Measurements from ENCODE around the gene ZNF605.

GRCh38 chr12:132948146-132949066 is 7.7 kb downstream of the ZNF605 start:
- TF ChIP-seq, protein P1, sequence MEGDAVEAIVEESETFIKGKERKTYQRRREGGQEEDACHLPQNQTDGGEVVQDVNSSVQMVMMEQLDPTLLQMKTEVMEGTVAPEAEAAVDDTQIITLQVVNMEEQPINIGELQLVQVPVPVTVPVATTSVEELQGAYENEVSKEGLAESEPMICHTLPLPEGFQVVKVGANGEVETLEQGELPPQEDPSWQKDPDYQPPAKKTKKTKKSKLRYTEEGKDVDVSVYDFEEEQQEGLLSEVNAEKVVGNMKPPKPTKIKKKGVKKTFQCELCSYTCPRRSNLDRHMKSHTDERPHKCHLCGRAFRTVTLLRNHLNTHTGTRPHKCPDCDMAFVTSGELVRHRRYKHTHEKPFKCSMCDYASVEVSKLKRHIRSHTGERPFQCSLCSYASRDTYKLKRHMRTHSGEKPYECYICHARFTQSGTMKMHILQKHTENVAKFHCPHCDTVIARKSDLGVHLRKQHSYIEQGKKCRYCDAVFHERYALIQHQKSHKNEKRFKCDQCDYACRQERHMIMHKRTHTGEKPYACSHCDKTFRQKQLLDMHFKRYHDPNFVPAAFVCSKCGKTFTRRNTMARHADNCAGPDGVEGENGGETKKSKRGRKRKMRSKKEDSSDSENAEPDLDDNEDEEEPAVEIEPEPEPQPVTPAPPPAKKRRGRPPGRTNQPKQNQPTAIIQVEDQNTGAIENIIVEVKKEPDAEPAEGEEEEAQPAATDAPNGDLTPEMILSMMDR (IDR thresholded peaks at IDR 0.05; ENCODE audit: low read length): no peak
- TF ChIP-seq EZH2 (optimal IDR thresholded peaks at IDR 0.05; ENCODE audit: low read depth, low read length): no peak
- no peak for TF ChIP-seq EZH2phosphoT487 (IDR thresholded peaks at IDR 0.05; ENCODE audit: low read length)

All from MM.1S (cell line).